CMK (cell line): ENCODE measurements around the gene PTH2.
"Not testable (repeated sequence)": the region's sequence is repeated elsewhere in the genome, so short reads cannot be mapped to it uniquely, and the experiment has no call there.

Experiments
- DNase-seq: peaks from one replicate; pipeline ENCODE4 v3.0.0-alpha.2; 2010; ENCODE audit warnings: low read depth

Gene PTH2

GRCh38 chr19:49423071-49423984 lies at the start of gene PTH2:
Gene PTH2 (minus strand): TSS chr19:49423441. CDS start chr19:49423339, 102 bp downstream.
- DNase-seq, result no peak

GRCh38 chr19:49472936-49473335 lies 49.7 kb upstream of the PTH2 start:
- DNase-seq, result no peak

- DNase-seq, result no peak
Observed at GRCh38 chr19:49470615-49470978, 47.4 kb upstream of the PTH2 start.

- peak; percentile 85 for DNase-seq
Observed at GRCh38 chr19:49469828-49470614, 46.8 kb upstream of the PTH2 start.

GRCh38 chr19:49468746-49469447 lies 45.7 kb upstream of the PTH2 start:
- peak; percentile 95 for DNase-seq

GRCh38 chr19:49468199-49468598 lies 45.0 kb upstream of the PTH2 start:
- DNase-seq, result no peak

- no peak for DNase-seq
Observed at GRCh38 chr19:49465371-49465770, 42.1 kb upstream of the PTH2 start.

GRCh38 chr19:49463960-49464740 lies 40.9 kb upstream of the PTH2 start:
- no peak for DNase-seq

- DNase-seq, result no peak
Observed at GRCh38 chr19:49462492-49462891, 39.3 kb upstream of the PTH2 start.

- DNase-seq, result no peak
Observed at GRCh38 chr19:49461656-49462055, 38.4 kb upstream of the PTH2 start.

GRCh38 chr19:49461130-49461529 lies 37.9 kb upstream of the PTH2 start:
- not testable (repeated sequence) for DNase-seq

GRCh38 chr19:49459388-49459787 lies 36.1 kb upstream of the PTH2 start:
- DNase-seq, result no peak

- no peak for DNase-seq
Observed at GRCh38 chr19:49458567-49458903, 35.3 kb upstream of the PTH2 start.

GRCh38 chr19:49456326-49456725 lies 33.1 kb upstream of the PTH2 start:
- no peak for DNase-seq

GRCh38 chr19:49455773-49456172 lies 32.5 kb upstream of the PTH2 start:
- DNase-seq, result no peak

- peak; percentile 59 for DNase-seq
Observed at GRCh38 chr19:49453757-49454240, 30.6 kb upstream of the PTH2 start.

- DNase-seq, result peak; percentile 96
Observed at GRCh38 chr19:49453013-49453756, 29.9 kb upstream of the PTH2 start, which contains the start of gene ALDH16A1. Gene ALDH16A1 (plus strand): TSS chr19:49453225. CDS start chr19:49453332, 107 bp downstream.

- DNase-seq, result peak; percentile 100
Observed at GRCh38 chr19:49451430-49452181, 28.4 kb upstream of the PTH2 start, which contains the start of gene PIH1D1. Gene PIH1D1 (minus strand): TSS chr19:49451814. CDS start chr19:49451574, 240 bp downstream.

GRCh38 chr19:49450405-49450804 lies 27.2 kb upstream of the PTH2 start:
- DNase-seq, result no peak

- no peak for DNase-seq
Observed at GRCh38 chr19:49448432-49448786, 25.2 kb upstream of the PTH2 start.
